ENCODE results near the gene CDH4. TPM values are rescaled to one million over a fixed set of nuclear protein-coding genes. Genes with fewer than 3 reads are reported as not detected.

The CDH4 gene
- total RNA-seq, 2 donors from 2014 or later: 0.05 to 2.2 TPM

- H3K36me3 ChIP-seq: no peaks in the 10 kb centered on the region
- no peak overlapping the region for H3K4me3 ChIP-seq
- intact Hi-C loops (cut with DNase I): no loop called here
- TF ChIP-seq CTCF (IDR thresholded peaks at IDR 0.05) (no peak), POLR2A (IDR thresholded peaks at IDR 0.05) (no peak), POLR2AphosphoS5 (IDR thresholded peaks at IDR 0.05) (no peak)
- no peaks in the 10 kb centered on the region for H3K27me3 ChIP-seq (replicated peaks; ENCODE audit: insufficient read depth)
- 89% methylated on average over 12 of the region's 12 CpGs for WGBS
- H3K27ac ChIP-seq: no peak overlapping the region
- no peaks in the 10 kb centered on the region for H3K9me3 ChIP-seq
- no peak for DNase-seq (ENCODE audit: low spot score)
- no peaks in the 10 kb centered on the region for H3K4me1 ChIP-seq (replicated peaks)
Observed at GRCh38 chr20:61815678-61816077, 563.6 kb downstream of the CDH4 start.

- Histone ChIP-seq H3K27ac (no peak overlapping the region), H3K27me3 (replicated peaks; ENCODE audit: insufficient read depth) (no peaks in the 10 kb centered on the region), H3K4me3 (no peak overlapping the region), H3K9me3 (no peaks in the 10 kb centered on the region), H3K36me3 (no peaks in the 10 kb centered on the region), H3K4me1 (replicated peaks) (no peaks in the 10 kb centered on the region)
- intact Hi-C loops (cut with DNase I): no loop called here
- TF ChIP-seq POLR2A (IDR thresholded peaks at IDR 0.05) (no peak), CTCF (IDR thresholded peaks at IDR 0.05) (no peak), POLR2AphosphoS5 (IDR thresholded peaks at IDR 0.05) (no peak)
- no peak for DNase-seq (ENCODE audit: low spot score)
- WGBS: 81% methylated on average over 25 of the region's 25 CpGs
Observed at GRCh38 chr20:61816606-61817460, 564.8 kb downstream of the CDH4 start.

- Histone ChIP-seq H3K9me3 (no peaks in the 10 kb centered on the region), H3K27me3 (replicated peaks; ENCODE audit: insufficient read depth) (no peaks in the 10 kb centered on the region), H3K27ac (no peak overlapping the region), H3K4me1 (replicated peaks) (no peaks in the 10 kb centered on the region), H3K36me3 (no peaks in the 10 kb centered on the region), H3K4me3 (no peak overlapping the region)
- TF ChIP-seq CTCF (IDR thresholded peaks at IDR 0.05) (no peak), POLR2AphosphoS5 (IDR thresholded peaks at IDR 0.05) (no peak), POLR2A (IDR thresholded peaks at IDR 0.05) (no peak)
- intact Hi-C loops (cut with DNase I): no loop called here
- WGBS: 86% methylated on average over 13 of the region's 13 CpGs
- DNase-seq (ENCODE audit: low spot score): no peak
Observed at GRCh38 chr20:61817575-61817974, 565.5 kb downstream of the CDH4 start.

GRCh38 chr20:61818746-61819573 is 566.9 kb downstream of the CDH4 start:
- Histone ChIP-seq H3K27ac (no peak overlapping the region), H3K4me1 (replicated peaks) (no peaks in the 10 kb centered on the region), H3K9me3 (no peaks in the 10 kb centered on the region), H3K4me3 (no peak overlapping the region), H3K27me3 (replicated peaks; ENCODE audit: insufficient read depth) (no peaks in the 10 kb centered on the region), H3K36me3 (no peaks in the 10 kb centered on the region)
- intact Hi-C loops (cut with DNase I): no loop called here
- DNase-seq (ENCODE audit: low spot score): no peak
- TF ChIP-seq POLR2A (IDR thresholded peaks at IDR 0.05): no peak
- no peak for TF ChIP-seq POLR2AphosphoS5 (IDR thresholded peaks at IDR 0.05)
- TF ChIP-seq CTCF (IDR thresholded peaks at IDR 0.05): no peak
- 89% methylated on average over 32 of the region's 32 CpGs for WGBS

Data from prostate gland (tissue), 2 donors.